SK-N-SH (cell line): Measurements from ENCODE around the gene HFE. TPM values are rescaled to one million over a fixed set of nuclear protein-coding genes. Genes with fewer than 3 reads are reported as not detected.

ENCODE experiments used
- ELF1 ChIP-seq: IDR thresholded peaks from 2 replicates; pipeline ENCODE4 v1.4.0; 2012
- EP300 ChIP-seq, 2 experiments: IDR thresholded peaks; 2 replicates each; pipeline versions ENCODE4 v1.4.0 to v1.6.1; 2012; ENCODE audit warnings: borderline replicate concordance in 1 of 2, low read depth in 1 of 2, low read length in 1 of 2
- EZH2phosphoT487 ChIP-seq: fragments of 200-600 bp; sonication (generic); IDR thresholded peaks from 2 replicates; pipeline ENCODE4 v1.6.1; 2017; ENCODE audit warnings: low read depth, mixed run types, mild to moderate bottlenecking, antibody characterized with exemption, moderate library complexity, borderline replicate concordance
- FOXJ3 ChIP-seq: sonication (generic); formaldehyde crosslinking; IDR thresholded peaks from 2 replicates; pipeline ENCODE4 v1.5.1; 2020; ENCODE audit warnings: mild to moderate bottlenecking, missing genetic modification reagents
- FOXM1 ChIP-seq: IDR thresholded peaks from 2 replicates; pipeline ENCODE4 v1.4.0; 2012; ENCODE audit warnings: low read depth, mild to moderate bottlenecking
- GABPA ChIP-seq: IDR thresholded peaks from 2 replicates; pipeline ENCODE4 v1.4.0; 2012; ENCODE audit warnings: low read depth, mild to moderate bottlenecking
- GATA2 ChIP-seq: sonication (generic); formaldehyde crosslinking; IDR thresholded peaks from 2 replicates; pipeline ENCODE4 v1.5.0; 2020; ENCODE audit warnings: mild to moderate bottlenecking, missing genetic modification reagents
- JUND ChIP-seq: IDR thresholded peaks from 2 replicates; pipeline ENCODE4 v1.4.0; 2012
- MEF2A ChIP-seq: IDR thresholded peaks from 2 replicates; pipeline ENCODE4 v1.4.0; 2012; ENCODE audit warnings: low read depth, borderline replicate concordance
- MXI1 ChIP-seq: IDR thresholded peaks from 2 replicates; pipeline ENCODE4 v1.6.1; 2012; ENCODE audit warnings: mild to moderate bottlenecking, low read depth, low read length, improper control_type of control experiment
- POLR2AphosphoS5 ChIP-seq: IDR thresholded peaks from 2 replicates; pipeline ENCODE4 v1.6.1; 2012; ENCODE audit warnings: low read depth, low read length
- RAD21 ChIP-seq: IDR thresholded peaks from 2 replicates; pipeline ENCODE4 v1.6.1; 2012; ENCODE audit warnings: mild to moderate bottlenecking, low read length
- RCOR1 ChIP-seq: fragments of 150-350 bp; IDR thresholded peaks from 2 replicates; pipeline ENCODE4 v1.6.1; 2017; ENCODE audit warnings: antibody characterized with exemption, low read length
- RFX5 ChIP-seq: IDR thresholded peaks from 2 replicates; pipeline ENCODE4 v1.6.1; 2012; ENCODE audit warnings: mild to moderate bottlenecking, improper control_type of control experiment, low read length
- SIN3A ChIP-seq: IDR thresholded peaks from 2 replicates; pipeline ENCODE4 v1.6.1; 2012; ENCODE audit warnings: low read depth, mild to moderate bottlenecking, low read length, moderate library complexity, borderline replicate concordance
- TAF1 ChIP-seq: IDR thresholded peaks from 2 replicates; pipeline ENCODE4 v1.6.1; 2012; ENCODE audit warnings: low read depth, mild to moderate bottlenecking, low read length, moderate library complexity, borderline replicate concordance
- TEAD4 ChIP-seq: IDR thresholded peaks from 2 replicates; pipeline ENCODE4 v1.4.0; 2012; ENCODE audit warnings: mild to moderate bottlenecking, borderline replicate concordance; ENCODE audit not compliant: insufficient read depth
- YY1 ChIP-seq: IDR thresholded peaks from 2 replicates; pipeline ENCODE4 v1.4.0; 2012; ENCODE audit warnings: low read depth, mild to moderate bottlenecking
- polyA plus RNA-seq, 3 experiments: library from polyadenylated mRNA; depleted of rRNA; stranded (reverse); fragments of >200 nt; gene quantifications; 2 replicates each; pipeline ENCODE4 v1.2.3, GENCODE V29; 2012
- TF ChIP-seq, protein P1 (sequence below): fragments of 150-350 bp; IDR thresholded peaks from 2 replicates; pipeline ENCODE4 v1.6.1; 2017; ENCODE audit warnings: antibody characterized with exemption, low read length, low read depth, borderline replicate concordance
- TF ChIP-seq, protein P2 (sequence below): IDR thresholded peaks from 2 replicates; pipeline ENCODE4 v1.4.0; 2012; ENCODE audit warnings: low read depth, borderline replicate concordance
- TF ChIP-seq, protein P3 (sequence below): IDR thresholded peaks from 2 replicates; pipeline ENCODE4 v1.4.0; 2012; ENCODE audit warnings: low read depth, borderline replicate concordance
- TF ChIP-seq, protein P4 (sequence below): IDR thresholded peaks from 2 replicates; pipeline ENCODE4; 2012

The HFE gene
- polyA plus RNA-seq, 1 of the 3 experiments (the other 2 are of a cell fraction): not detected

DNA sequence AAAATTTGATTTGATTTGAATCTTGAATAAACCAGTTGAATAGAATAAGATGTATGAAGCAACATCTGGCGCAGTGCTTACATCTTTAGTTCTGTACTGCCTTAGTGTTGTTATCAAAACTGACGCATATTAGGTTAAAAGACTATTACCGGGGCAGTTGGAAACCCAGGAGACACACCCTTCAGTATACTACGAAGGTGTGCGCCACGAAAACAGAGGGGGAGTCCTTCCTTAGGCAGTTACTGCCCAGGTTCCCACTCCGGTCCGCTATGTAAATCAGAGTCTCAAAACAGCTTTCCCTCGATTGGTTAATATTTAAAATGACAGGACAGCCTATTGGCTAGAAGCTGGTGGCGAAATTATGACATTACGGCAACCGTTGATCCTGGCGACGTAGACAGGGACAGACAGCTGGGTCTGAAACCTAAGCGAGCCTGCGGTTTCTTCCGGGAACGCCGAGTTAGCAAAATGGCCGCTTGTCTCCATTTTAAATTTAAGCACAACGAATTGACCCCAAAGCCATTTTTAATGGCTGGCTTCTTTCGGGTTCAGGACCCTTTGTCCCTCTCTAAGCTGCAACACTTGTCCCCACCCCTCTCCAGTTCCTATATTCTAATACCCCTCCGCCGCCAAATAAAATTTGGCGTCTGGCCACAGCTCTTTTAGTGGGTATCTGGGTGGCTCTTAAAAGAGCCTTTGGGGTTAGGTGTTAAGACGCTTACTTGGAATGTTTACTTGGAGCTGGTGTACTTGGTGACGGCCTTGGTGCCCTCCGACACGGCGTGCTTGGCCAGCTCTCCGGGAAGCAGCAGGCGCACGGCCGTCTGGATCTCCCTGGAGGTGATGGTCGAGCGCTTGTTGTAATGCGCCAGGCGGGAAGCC is 35.8 kb downstream of the HFE start (continued):
- TF ChIP-seq, protein P1, sequence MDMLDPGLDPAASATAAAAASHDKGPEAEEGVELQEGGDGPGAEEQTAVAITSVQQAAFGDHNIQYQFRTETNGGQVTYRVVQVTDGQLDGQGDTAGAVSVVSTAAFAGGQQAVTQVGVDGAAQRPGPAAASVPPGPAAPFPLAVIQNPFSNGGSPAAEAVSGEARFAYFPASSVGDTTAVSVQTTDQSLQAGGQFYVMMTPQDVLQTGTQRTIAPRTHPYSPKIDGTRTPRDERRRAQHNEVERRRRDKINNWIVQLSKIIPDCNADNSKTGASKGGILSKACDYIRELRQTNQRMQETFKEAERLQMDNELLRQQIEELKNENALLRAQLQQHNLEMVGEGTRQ: no peak
- TF ChIP-seq SIN3A (peak; percentile 98), TEAD4 (peak; percentile 66; the same call in 1 of the 2 replicates), GATA2 (no peak), FOXJ3 (no peak), FOXM1 (peak; percentile 89), JUND (peak; percentile 61), MEF2A (peak; percentile 28; the same call in 1 of the 2 replicates), GABPA (no peak), YY1 (peak; percentile 90), RCOR1 (peak; percentile 92), ELF1 (no peak; the same call in none of the 2 replicates), POLR2AphosphoS5 (peak; percentile 96), EZH2phosphoT487 (no peak), RAD21 (no peak), RFX5 (peak; percentile 60; the same call in 1 of the 2 replicates), TAF1 (peak; percentile 80), EP300 (IDR thresholded peaks at IDR 0.05; ENCODE audit: borderline replicate concordance in 1 of 2, low read depth in 1 of 2, low read length in 1 of 2) (peak; percentile 93 to 98), MXI1 (peak; percentile 66)
- TF ChIP-seq, protein P2, sequence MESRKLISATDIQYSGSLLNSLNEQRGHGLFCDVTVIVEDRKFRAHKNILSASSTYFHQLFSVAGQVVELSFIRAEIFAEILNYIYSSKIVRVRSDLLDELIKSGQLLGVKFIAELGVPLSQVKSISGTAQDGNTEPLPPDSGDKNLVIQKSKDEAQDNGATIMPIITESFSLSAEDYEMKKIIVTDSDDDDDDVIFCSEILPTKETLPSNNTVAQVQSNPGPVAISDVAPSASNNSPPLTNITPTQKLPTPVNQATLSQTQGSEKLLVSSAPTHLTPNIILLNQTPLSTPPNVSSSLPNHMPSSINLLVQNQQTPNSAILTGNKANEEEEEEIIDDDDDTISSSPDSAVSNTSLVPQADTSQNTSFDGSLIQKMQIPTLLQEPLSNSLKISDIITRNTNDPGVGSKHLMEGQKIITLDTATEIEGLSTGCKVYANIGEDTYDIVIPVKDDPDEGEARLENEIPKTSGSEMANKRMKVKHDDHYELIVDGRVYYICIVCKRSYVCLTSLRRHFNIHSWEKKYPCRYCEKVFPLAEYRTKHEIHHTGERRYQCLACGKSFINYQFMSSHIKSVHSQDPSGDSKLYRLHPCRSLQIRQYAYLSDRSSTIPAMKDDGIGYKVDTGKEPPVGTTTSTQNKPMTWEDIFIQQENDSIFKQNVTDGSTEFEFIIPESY: peak; percentile 96
- TF ChIP-seq, protein P3, sequence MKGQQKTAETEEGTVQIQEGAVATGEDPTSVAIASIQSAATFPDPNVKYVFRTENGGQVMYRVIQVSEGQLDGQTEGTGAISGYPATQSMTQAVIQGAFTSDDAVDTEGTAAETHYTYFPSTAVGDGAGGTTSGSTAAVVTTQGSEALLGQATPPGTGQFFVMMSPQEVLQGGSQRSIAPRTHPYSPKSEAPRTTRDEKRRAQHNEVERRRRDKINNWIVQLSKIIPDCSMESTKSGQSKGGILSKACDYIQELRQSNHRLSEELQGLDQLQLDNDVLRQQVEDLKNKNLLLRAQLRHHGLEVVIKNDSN: no peak
- TF ChIP-seq, protein P4, sequence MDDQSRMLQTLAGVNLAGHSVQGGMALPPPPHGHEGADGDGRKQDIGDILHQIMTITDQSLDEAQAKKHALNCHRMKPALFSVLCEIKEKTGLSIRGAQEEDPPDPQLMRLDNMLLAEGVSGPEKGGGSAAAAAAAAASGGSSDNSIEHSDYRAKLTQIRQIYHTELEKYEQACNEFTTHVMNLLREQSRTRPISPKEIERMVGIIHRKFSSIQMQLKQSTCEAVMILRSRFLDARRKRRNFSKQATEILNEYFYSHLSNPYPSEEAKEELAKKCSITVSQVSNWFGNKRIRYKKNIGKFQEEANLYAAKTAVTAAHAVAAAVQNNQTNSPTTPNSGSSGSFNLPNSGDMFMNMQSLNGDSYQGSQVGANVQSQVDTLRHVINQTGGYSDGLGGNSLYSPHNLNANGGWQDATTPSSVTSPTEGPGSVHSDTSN: peak; percentile 65
